ENCODE data around the gene CYB561D1.

CYB561D1 gene

DNA sequence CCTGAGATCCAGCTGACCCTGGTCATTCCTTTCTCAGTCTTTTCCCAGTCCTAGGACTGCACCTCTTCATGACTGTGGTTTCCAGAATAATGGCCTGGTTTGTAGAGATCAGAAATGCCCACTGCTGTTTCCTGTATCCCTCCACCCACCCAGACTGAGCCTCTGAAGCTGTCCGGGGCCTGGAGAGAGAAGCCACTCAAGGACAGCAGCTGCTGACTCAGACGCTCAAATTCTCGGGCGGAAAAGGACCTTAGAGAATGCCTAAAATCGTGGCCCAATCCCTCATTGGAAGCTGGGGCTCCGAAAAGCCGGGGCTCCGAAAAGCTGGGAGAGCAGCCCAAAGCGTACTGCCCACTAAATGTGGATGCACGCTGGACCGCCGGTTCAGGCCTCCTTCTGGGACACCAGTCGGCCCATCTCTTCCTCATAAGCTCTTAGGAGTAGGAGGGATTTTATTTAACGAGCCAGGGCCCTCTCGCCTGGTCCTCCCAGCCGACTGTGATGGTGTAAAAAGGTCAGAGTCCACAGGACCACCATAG is 38.0 kb downstream of the CYB561D1 start:
- no peak for DNase-seq

DNA sequence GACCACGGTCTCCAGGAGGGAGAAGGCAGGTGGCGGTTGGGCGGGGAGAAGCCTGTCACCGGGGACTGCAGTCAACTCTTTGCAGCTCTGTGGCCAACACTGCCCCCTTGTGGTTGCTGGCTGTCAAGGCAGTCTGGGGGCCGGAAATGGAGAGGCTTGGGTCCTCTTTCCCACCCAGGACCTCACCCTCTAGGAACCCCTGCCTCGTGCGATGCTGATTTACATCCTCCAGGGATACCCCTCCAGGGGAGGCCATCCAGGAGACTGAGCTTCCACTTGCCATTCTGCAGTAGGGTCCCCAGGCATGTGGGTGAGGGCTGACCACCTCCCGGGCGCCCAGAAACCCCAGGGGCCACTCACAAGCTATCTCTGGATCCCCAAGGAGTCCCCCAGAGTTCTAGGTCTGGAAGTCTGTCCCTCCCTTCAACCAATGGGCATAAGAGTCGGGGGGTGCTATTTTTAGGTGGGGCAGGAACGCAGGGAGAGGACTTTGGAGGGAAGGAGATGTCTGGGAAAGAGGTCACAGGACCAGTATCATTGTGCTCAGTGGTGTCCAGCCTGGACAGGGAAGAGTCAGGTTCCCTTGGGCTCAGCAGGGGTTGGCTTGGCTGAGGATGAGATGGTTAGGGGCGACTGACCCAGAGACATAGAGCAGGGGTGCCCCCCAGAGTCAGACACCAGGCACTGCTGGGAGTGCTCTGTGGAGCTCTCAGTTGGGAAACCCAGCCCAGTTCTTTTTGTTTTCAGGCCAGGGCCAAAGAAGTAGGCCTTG is 38.7 kb downstream of the CYB561D1 start:
- DNase-seq = peak; percentile 52 to 93

DNA sequence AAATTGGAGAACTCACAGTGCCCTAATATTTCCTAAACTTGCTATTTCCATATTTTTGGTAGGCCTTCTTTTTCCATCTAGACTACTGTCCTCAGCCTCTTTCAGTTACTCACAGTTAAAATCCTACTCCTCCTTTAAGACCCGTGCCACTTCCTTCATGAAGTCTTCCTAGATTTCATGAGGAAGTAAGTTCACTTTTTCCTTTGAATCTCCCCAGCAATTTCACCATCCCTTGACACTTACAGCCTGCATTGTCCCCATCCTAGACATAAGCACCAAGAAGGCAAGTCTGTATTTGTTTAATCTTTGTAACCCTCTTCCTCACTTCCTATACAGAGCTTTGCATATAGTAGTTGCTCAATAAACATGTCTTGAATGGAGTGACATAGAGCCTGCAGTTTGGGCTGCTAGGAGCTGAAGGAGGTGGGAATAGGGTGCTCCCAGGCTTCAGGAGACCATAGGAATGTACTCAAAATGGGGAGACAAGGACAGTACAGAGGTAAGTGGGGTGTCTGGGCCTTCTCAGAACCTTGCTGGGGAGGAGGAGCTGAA is 40.5 kb downstream of the CYB561D1 start:
- no peak for DNase-seq

DNA sequence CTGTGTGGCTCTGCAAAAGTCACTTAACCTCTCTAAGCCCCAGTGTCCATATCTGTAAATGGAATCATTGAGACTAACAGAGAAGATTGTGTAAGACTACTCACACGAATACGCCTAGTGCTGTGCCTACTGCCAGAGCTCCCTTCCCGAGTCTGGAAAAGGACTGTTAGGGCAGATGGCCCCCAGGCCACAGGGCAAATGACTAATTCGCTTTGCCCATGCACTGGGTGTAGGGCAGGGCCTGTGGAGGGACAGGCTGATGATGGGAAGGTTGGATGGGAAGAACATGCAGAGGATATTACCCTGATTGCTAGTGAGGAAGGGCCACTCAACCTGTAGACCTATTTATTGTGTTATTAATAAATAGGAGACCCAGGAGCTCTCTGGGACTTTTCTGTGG is 41.6 kb downstream of the CYB561D1 start:
- DNase-seq = no peak

DNA sequence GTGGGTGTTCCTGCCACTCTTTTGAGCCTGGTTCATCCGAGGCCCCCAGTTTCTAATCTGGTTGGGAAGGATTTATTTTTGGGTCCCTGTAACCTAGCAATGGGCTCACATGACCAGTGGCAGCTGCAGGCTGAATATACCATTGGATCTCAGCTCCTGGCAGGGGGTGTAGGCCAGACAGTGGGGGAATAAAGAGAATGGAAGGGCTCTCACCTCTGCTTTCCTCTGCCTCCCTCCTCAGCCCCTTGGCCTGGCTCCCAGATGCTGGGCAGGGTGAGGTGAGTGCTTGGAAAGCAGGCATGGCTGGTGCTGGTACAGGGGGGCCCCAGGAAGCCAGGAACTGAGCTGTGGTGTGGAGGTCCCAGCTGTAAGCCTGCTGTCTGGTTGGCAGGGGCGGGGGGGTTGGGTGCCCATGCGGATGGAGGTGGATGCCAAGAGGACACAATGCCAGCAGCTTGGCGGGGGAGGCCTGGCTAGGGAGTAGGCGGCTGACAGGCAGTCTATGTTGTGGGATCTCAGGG is 42.1 kb downstream of the CYB561D1 start:
- DNase-seq = no peak

DNA sequence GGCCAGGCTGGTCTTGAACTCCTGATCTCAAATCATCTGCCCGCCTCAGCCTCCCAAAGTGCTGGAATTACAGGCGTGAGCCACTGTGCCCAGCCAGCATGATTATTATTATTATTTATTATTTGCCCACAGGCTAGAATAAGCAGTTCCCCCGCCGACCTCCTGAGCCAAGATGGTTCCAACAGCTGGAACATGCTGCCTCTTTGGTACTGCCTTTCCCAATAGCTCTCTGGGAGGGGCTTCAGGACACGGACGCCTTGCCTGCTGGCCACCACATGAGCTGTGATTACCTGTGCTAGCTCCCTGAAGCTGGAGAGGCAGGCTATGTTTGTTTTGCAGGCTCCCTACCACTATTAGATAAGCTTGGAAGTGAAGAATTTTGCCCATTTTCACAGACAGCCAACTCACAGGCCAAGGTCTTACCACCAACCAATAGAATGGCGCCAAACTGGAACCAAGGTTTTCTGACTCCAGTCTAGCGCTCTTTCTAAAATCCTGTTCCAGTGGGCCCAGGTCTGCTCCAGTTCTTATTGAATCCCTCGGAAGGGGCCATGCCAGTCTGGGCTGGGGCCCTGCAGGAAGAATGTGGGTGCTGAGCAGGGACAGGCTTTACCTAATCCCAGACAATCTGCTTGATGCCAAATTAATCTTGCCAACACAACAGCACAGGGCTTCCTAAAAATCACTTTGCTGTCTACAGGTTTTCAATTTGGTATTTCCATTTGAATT is 43.7 kb downstream of the CYB561D1 start:
- DNase-seq = no peak

DNA sequence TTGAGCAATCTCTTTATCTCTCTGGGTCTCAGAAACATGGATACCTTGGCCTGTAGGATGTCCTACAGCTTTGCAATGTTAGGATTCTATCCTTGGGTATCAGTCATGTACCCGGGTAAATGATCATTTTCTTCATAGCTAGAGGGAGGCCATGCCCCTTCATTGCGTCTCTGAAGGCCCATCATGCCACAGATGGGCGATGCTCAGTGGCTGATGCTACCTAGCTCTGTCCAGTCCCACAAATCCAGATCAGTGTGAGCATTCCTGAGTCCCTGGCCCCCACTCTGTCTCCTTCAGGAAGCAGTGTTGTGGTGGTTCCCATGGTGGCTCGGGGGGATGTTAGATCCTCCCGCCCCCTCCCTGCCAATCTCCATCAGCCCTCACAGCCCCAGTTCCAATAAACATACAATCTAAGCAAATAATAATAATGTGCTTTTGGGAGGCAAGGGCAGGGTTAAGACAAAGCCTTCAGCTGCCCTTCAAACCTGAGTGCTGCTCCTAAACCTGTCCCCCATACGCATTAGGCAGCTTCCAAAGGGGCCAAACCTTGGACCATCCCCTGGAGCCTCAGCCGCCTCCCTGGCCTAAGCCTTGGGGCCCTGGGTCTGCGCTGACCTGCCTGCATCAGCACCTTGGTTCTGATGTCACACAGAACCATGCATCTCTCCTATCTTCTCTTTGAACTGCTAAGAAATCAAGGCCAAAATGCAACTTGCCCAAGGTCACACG is 45.1 kb downstream of the CYB561D1 start:
- no peak for DNase-seq

DNA sequence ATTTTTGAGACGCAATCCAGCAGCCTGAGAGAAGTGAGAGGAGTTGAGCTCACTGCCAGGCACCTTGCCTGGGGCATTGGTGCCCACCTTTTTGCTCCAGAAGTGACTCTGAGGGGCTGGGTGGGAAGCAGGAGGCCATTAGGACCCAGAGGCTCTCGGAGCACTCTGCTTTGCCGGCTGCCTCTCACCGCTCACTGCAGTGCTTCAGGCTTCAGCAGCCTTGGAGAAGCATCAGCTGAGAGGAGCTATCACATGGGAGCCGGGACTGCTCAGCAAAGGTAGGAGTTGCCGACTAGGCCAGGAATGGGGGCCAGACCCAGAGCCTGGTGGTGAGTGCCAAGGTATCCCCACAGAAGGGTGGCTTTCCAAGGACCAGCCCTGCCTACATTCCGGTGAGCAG is 45.8 kb downstream of the CYB561D1 start, which contains the start of gene GPR61:
GPR61 (plus strand) TSS at position 197 of the 400 bp plus-strand sequence. CDS start 3,151 bp downstream, outside the sequence.
- DNase-seq = no peak

DNA sequence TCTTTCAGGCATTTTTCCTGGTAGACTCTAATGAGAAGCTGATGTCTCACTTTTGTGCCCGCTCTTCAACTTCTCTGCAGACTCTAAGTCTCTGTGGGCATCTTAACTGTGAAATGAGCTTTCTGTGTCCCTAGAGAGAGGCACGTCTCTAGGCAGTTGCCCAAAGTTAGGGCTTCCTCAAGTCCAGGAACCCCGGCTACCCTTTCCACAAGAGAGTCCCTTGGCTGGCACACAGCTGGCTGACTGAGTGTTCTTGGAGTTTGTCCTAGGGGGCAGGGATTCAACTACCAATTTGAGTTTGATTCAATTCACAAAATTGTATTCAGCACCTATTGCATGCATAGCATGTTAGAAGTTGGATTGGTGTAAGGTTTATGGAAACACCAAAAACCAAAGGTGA is 47.2 kb downstream of the CYB561D1 start:
- DNase-seq = no peak

DNA sequence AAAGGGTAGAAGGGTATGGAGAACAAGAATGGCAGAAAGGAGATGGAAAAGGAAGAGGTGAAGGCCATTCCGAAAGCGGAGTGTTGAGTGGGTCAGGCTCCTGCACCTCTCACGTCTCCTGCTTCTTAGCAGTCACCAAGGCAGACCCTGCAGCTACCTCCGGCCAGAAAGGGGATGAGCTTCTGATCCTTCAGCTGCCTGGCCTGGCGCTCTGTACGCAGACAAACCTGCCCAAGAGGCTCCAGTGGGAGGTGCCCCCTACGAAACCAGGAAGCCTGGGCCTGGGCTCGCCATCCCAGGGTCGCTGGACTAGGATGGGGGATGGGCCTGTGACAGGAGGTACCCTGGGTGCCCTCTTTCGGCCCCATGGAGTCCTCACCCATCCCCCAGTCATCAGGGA is 48.8 kb downstream of the CYB561D1 start:
- DNase-seq = no peak

DNA sequence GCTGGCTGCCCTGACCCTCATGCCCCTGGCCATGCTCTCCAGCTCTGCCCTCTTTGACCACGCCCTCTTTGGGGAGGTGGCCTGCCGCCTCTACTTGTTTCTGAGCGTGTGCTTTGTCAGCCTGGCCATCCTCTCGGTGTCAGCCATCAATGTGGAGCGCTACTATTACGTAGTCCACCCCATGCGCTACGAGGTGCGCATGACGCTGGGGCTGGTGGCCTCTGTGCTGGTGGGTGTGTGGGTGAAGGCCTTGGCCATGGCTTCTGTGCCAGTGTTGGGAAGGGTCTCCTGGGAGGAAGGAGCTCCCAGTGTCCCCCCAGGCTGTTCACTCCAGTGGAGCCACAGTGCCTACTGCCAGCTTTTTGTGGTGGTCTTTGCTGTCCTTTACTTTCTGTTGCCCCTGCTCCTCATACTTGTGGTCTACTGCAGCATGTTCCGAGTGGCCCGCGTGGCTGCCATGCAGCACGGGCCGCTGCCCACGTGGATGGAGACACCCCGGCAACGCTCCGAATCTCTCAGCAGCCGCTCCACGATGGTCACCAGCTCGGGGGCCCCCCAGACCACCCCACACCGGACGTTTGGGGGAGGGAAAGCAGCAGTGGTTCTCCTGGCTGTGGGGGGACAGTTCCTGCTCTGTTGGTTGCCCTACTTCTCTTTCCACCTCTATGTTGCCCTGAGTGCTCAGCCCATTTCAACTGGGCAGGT is 49.5 kb downstream of the CYB561D1 start:
- DNase-seq = no peak

DNA sequence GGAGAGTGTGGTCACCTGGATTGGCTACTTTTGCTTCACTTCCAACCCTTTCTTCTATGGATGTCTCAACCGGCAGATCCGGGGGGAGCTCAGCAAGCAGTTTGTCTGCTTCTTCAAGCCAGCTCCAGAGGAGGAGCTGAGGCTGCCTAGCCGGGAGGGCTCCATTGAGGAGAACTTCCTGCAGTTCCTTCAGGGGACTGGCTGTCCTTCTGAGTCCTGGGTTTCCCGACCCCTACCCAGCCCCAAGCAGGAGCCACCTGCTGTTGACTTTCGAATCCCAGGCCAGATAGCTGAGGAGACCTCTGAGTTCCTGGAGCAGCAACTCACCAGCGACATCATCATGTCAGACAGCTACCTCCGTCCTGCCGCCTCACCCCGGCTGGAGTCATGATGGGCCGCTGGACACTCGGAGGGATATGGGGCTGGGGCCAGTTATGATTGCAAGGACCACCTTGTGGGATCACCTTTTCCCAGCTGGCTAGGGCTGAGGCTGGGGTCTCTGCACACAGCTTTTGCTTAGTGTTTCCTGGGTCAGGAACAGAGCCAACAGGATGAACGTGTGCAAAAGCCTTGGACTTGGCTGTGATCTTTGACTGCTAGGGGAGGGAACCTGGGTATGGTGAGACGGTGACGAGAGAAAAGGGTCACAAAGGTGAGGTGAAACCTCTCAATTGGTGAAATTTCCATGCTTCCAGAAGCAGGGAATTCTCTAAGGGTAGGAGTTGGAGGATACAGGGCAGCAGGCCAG is 50.3 kb downstream of the CYB561D1 start:
- DNase-seq = no peak

DNA sequence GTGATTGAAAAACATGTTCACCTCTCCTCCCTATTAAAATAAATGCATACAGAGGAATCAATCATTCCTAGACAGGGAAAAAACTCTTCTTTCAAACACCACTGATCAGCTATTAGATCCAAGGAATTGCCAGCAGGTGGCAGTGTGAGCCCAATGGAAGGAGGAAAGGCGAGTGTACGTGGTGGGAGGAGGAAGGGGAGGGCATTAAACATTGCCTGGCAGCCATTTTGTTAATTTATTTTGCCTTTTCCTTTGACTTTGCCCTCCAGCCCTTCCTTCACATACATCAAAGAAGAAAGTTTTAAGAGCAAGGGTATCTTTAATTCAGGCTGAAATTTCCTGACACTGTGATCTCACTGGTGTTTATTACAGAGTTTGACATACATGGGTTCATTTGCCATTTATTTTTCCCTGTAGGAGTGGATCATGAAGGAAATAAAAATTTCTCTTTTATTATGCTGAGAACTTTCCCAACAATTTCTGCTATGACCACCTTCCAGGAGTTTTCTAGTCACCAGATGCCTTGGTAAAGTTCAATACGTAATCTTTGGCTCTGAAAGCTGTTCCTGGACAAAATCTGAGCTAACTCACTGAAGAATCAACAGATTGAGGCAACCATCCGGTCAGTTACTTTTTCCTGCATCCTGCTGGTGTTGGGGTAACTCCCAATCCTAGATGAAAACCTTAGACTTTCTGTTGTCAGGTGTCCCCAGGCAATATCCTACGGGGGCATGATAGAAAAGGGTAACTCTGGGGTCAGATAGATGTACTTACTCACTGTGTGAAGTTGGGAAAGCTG is 52.6 kb downstream of the CYB561D1 start:
- DNase-seq = peak; percentile 81 to 99

DNA sequence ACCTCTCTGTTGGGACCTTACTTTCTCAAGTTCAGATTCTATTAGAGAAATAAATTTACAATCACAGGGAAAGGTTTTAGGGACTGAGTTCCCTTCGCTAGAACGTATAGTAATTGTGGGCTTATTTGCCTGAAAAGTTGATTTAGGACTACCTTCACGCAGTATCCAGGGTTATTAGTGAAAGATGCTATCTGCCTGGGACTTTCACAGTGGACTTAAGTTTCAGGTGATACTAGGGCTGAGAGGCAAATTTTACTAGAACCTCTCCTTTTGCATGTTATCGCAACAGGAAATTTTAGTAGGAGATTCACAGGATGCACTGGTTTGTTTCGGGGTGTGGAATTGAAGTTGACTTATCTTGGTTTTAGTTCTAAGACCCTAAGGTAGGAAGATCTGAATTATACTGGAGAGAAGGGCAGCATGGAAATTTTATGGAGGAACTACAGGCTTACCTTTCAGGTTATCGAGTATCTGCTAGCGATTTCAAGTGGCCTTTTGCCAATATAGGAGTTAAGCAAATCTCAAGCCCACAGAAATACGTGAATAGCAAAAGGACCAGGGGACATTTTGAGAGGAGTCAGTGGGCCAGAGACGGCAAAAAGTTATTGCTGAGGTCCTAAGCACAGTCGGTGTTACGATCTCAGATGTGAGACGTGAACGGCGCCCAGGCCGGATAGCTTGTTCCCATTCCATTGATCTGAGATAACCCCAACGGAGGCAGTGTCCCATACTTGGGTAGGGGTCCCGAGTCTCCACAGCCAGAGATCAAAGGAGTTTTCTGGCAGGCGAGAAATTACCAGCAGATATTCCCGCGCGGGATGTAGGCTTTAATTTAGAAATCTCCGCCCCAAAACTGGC is 53.8 kb downstream of the CYB561D1 start:
- no peak for DNase-seq

DNA sequence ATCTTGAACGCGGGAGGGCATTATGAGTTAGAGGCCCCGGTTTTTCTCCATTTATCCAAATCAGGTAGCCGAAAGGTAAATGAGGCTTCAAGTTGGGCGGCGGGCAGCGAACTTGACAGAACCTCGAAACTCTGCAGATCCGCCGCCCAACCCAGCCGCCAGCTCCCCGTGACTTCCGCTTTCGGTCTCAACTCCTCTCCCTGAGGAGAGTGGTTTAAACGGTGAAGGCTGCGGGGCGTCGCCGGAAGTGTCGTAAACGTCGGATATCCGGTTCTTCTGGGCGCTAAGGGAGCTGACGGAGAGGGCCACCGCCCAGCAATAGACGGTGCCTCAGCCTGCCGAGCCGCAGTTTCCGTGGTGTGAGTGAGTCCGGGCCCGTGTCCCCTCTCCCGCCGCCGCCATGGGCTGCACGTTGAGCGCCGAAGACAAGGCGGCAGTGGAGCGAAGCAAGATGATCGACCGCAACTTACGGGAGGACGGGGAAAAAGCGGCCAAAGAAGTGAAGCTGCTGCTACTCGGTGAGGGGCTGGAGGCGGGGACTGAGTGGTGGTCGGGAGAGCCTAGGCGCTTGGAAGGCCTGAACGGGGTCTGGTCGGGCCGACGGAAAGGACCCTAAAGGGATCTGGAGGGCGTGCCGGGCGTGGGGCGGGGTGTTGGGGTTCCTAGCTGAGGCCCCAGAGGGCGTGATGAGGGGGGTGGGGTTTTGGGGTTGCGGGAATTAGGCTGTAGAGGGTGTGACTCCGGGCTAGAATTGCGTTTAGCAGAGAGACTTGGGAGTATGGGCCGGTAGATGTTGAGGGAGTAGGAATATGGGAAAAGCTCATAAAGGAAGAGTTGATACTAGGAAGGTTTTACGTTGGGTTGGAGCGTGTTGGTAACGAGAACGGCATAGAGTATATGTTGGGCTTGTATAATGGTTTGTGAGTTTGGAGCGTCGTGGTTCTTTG is 54.7 kb downstream of the CYB561D1 start, which contains the start of gene GNAI3:
GNAI3 (plus strand) TSS at position 295 of the 947 bp plus-strand sequence; CDS start at position 401, 106 bp downstream.
- DNase-seq = peak; percentile 95 to 98
